HEK293T (cell line): ENCODE results near the gene UBR2.

Experiments used
- ARNT ChIP-seq: fragments of 450-650 bp; IDR thresholded peaks from 2 replicates; pipeline ENCODE4 v1.6.1; 2017; ENCODE audit warnings: mild to moderate bottlenecking
- L3MBTL2 ChIP-seq: fragments of 450-650 bp; conservative IDR thresholded peaks from 2 replicates; pipeline ENCODE4 v1.6.1; 2016; ENCODE audit warnings: mild to moderate bottlenecking
- LEF1 ChIP-seq: fragments of 450-650 bp; IDR thresholded peaks from 2 replicates; pipeline ENCODE4 v1.6.1; 2017; ENCODE audit warnings: mild to moderate bottlenecking, borderline replicate concordance
- NFRKB ChIP-seq: fragments of 450-650 bp; IDR thresholded peaks from 2 replicates; pipeline ENCODE4 v1.6.1; 2016; ENCODE audit warnings: mild to moderate bottlenecking, moderate library complexity
- SUZ12 ChIP-seq: fragments of 450-650 bp; IDR thresholded peaks from 2 replicates; pipeline ENCODE4 v1.6.1; 2016; ENCODE audit warnings: mild to moderate bottlenecking
- TF ChIP-seq, protein P1 (sequence below): fragments of 450-650 bp; IDR thresholded peaks from 2 replicates; pipeline ENCODE4 v1.6.1; 2016

DNA sequence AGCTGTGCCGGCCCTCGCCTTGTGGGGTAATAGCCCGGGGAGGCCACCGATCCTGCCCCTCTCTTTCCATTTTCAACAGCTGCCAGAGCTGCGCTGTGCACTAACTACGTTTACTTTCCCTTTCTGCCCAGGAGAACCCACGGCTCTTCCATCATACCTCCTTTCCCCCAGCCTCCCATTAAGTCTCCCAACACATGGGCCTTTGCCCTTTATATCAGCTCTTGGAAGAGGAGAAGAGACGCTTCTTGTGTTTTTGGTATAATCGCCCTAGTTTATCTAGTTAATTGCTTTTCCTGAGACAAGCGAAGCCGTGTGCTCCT, 637 bp downstream of the UBR2 start:
- TF ChIP-seq ARNT (no peak), L3MBTL2 (no peak), NFRKB (no peak), SUZ12 (no peak), LEF1 (no peak)
- TF ChIP-seq, protein P1, sequence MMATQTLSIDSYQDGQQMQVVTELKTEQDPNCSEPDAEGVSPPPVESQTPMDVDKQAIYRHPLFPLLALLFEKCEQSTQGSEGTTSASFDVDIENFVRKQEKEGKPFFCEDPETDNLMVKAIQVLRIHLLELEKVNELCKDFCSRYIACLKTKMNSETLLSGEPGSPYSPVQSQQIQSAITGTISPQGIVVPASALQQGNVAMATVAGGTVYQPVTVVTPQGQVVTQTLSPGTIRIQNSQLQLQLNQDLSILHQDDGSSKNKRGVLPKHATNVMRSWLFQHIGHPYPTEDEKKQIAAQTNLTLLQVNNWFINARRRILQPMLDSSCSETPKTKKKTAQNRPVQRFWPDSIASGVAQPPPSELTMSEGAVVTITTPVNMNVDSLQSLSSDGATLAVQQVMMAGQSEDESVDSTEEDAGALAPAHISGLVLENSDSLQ, result no peak
